Measurements from ENCODE around the gene ZNF784. TPM values are rescaled to one million over a fixed set of nuclear protein-coding genes. Genes with fewer than 3 reads are reported as not detected.

Gene ZNF784
- total RNA-seq, 2 experiments from 2014 or later = 3.4 to 4.0 TPM

GRCh38 chr19:55660404-55660803 is 36.0 kb upstream of the ZNF784 start:
- no peaks in the 10 kb centered on the region for H3K9me3 ChIP-seq (ENCODE audit: low read length)
- no peak overlapping the region for H3K4me2 ChIP-seq (ENCODE audit: low read length)
- intact Hi-C loops (cut with micrococcal nuclease; ENCODE audit: unreplicated experiment) = no loop called here
- no peak overlapping the region for H3K4me3 ChIP-seq (ENCODE audit: low read depth, low read length, poor library complexity, severe bottlenecking)
- peaks cover 42% of the 10 kb centered on the region for H4K20me1 ChIP-seq (ENCODE audit: insufficient read depth, low read length)
- H3K27ac ChIP-seq (ENCODE audit: low read depth, low read length, poor library complexity, severe bottlenecking) = no peak overlapping the region
- H3K9me2 ChIP-seq (ENCODE audit: insufficient read depth, low read length) = no peaks in the 10 kb centered on the region
- BruUV-seq (replicated peaks) = no TSS peak
- H3K79me2 ChIP-seq (ENCODE audit: insufficient read depth, low read depth, low read length) = peaks cover 78% of the 10 kb centered on the region
- TF ChIP-seq EZH2phosphoT487 (IDR thresholded peaks at IDR 0.05; ENCODE audit: borderline replicate concordance, low read depth, low read length) = no peak
- TF ChIP-seq CTCF (conservative IDR thresholded peaks at IDR 0.05; ENCODE audit: low read length) = no peak
- CTCF ChIA-PET (ENCODE audit: unreplicated experiment) = no interaction called here
- H3K4me1 ChIP-seq (ENCODE audit: insufficient read depth, low read length, poor library complexity, severe bottlenecking) = peaks cover 30% of the 10 kb centered on the region
- peaks cover 96% of the 10 kb centered on the region for H3K36me3 ChIP-seq (ENCODE audit: insufficient read depth, low read length)
- no peak overlapping the region for H2AFZ ChIP-seq (ENCODE audit: low read length)
- POLR2A ChIA-PET = no interaction called here
- no peak for DNase-seq (ENCODE audit: low spot score)

- BruUV-seq (replicated peaks) = no TSS peak
- ChIA-PET CTCF (ENCODE audit: unreplicated experiment) (no interaction called here), POLR2A (no interaction called here)
- peak overlapping the region; percentile 5 for H3K27ac ChIP-seq (ENCODE audit: low read depth, low read length, poor library complexity, severe bottlenecking)
- TF ChIP-seq CTCF (conservative IDR thresholded peaks at IDR 0.05; ENCODE audit: low read length) = no peak
- TF ChIP-seq EZH2phosphoT487 (IDR thresholded peaks at IDR 0.05; ENCODE audit: borderline replicate concordance, low read depth, low read length) = no peak
- H3K36me3 ChIP-seq (ENCODE audit: insufficient read depth, low read length) = peaks cover 93% of the 10 kb centered on the region
- no peak overlapping the region for H3K4me2 ChIP-seq (ENCODE audit: low read length)
- H3K4me1 ChIP-seq (ENCODE audit: insufficient read depth, low read length, poor library complexity, severe bottlenecking) = peaks cover 30% of the 10 kb centered on the region
- no peaks in the 10 kb centered on the region for H3K9me2 ChIP-seq (ENCODE audit: insufficient read depth, low read length)
- peaks cover 81% of the 10 kb centered on the region for H3K79me2 ChIP-seq (ENCODE audit: insufficient read depth, low read depth, low read length)
- intact Hi-C loops (cut with micrococcal nuclease; ENCODE audit: unreplicated experiment) = no loop called here
- H3K4me3 ChIP-seq (ENCODE audit: low read depth, low read length, poor library complexity, severe bottlenecking) = no peak overlapping the region
- no peak overlapping the region for H2AFZ ChIP-seq (ENCODE audit: low read length)
- peaks cover 42% of the 10 kb centered on the region for H4K20me1 ChIP-seq (ENCODE audit: insufficient read depth, low read length)
- no peaks in the 10 kb centered on the region for H3K9me3 ChIP-seq (ENCODE audit: low read length)
- no peak for DNase-seq (ENCODE audit: low spot score)
Measured at GRCh38 chr19:55659822-55660221, 35.5 kb upstream of the ZNF784 start.

GRCh38 chr19:55658846-55659459 is 34.6 kb upstream of the ZNF784 start:
- peaks cover 30% of the 10 kb centered on the region for H3K4me1 ChIP-seq (ENCODE audit: insufficient read depth, low read length, poor library complexity, severe bottlenecking)
- H3K9me3 ChIP-seq (ENCODE audit: low read length) = no peaks in the 10 kb centered on the region
- H2AFZ ChIP-seq (ENCODE audit: low read length) = no peak overlapping the region
- ChIA-PET CTCF (ENCODE audit: unreplicated experiment) (no interaction called here), POLR2A (no interaction called here)
- peak overlapping the region; percentile 87 for H3K4me3 ChIP-seq (ENCODE audit: low read depth, low read length, poor library complexity, severe bottlenecking)
- intact Hi-C loops (cut with micrococcal nuclease; ENCODE audit: unreplicated experiment) = no loop called here
- no peaks in the 10 kb centered on the region for H3K9me2 ChIP-seq (ENCODE audit: insufficient read depth, low read length)
- peaks cover 84% of the 10 kb centered on the region for H3K36me3 ChIP-seq (ENCODE audit: insufficient read depth, low read length)
- H3K4me2 ChIP-seq (ENCODE audit: low read length) = peak overlapping the region; percentile 96
- peak overlapping the region; percentile 90 for H3K27ac ChIP-seq (ENCODE audit: low read depth, low read length, poor library complexity, severe bottlenecking)
- H4K20me1 ChIP-seq (ENCODE audit: insufficient read depth, low read length) = peaks cover 42% of the 10 kb centered on the region
- DNase-seq (ENCODE audit: low spot score) = no peak
- peaks cover 81% of the 10 kb centered on the region for H3K79me2 ChIP-seq (ENCODE audit: insufficient read depth, low read depth, low read length)
- no TSS peak for BruUV-seq (replicated peaks)
- TF ChIP-seq EZH2phosphoT487 (IDR thresholded peaks at IDR 0.05; ENCODE audit: borderline replicate concordance, low read depth, low read length) (no peak), CTCF (conservative IDR thresholded peaks at IDR 0.05; ENCODE audit: low read length) (no peak)
